Renal cortex interstitium (tissue), 11 donors: ENCODE results near the gene SEL1L3. TPM values are rescaled to one million over a fixed set of nuclear protein-coding genes. Genes with fewer than 3 reads are reported as not detected.

ENCODE experiments used
- DNase-seq, 11 donors: peaks; one replicate each; pipeline ENCODE4 v3.0.0-alpha.2; 2013; ENCODE audit warnings: low read depth in 9 of 11, low spot score in 4 of 11; ENCODE audit errors: extremely low read depth in 1 of 11
- polyA plus RNA-seq, 3 donors: library from polyadenylated mRNA; unstranded; fragments of 120-200 nt; gene quantifications; one replicate each; pipeline ENCODE4 v1.2.1, GENCODE V29; 2013; ENCODE audit not compliant: insufficient read length in 3 of 3

Gene SEL1L3
- polyA plus RNA-seq, 3 donors = 20.8 to 23.7 (median 23.2) TPM

DNA sequence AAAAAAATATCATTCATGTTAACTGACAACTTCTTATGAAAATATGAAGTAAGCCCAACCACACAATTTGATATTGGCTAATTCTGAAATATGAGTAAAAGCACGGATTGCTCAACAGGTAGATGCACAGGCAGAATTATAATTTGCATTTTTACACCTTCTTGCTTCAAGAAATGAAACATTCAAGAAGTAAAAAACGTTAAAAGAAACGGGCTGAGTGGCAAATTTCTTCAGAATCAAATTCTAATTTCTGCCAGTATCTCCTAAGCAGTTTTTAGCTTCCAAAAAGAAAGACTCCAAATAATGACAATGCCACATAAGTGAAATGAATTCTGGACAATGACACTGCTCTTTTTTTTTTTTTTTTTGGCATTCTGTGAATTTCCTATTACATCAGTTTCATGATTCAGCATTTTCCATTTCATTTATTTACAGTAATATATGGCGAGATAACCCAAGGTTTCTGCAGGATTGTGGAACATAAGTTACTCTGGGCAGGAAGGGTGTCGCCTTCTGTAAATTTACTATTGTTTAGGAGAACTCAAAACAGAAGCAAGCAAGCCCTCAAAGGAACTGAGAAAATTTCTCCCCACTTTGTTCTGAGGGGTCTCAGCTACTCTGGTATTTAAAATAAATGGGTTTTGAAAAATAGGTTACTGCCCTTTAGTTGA lies 1.4 kb downstream of the SEL1L3 start:
- no peak for DNase-seq

DNA sequence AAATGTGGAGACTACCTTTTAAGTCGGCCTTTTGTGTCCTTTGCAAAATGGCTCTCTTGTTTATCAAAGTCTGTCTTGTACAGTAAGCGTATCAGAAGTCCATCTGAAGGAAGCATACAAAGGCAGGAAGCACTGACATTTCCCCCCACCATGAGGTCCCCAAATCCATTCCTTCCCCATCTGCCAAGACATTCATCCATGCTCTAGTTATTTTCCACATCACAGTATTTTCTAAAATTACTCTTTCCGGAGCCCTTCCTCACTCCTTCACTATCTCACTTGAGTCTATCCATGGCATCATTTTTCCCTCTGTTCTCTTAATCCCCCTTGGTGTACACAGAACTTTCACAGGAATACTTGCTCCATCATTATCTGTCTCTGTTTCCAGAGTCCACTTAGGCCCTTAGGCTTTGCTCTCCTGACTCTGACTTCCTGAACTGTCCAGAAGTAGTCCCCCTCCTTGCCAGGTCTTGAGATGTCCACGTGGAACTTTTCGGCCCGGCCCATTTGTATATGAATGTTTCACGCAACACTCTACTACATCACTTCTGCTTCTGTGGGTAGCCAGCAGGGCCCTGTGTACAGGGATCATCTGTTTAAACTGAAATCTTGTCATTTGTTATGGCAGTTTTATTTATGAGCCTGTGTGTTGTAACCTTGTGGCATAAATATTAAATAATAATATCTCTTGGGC lies 2.1 kb downstream of the SEL1L3 start:
- DNase-seq = no peak

DNA sequence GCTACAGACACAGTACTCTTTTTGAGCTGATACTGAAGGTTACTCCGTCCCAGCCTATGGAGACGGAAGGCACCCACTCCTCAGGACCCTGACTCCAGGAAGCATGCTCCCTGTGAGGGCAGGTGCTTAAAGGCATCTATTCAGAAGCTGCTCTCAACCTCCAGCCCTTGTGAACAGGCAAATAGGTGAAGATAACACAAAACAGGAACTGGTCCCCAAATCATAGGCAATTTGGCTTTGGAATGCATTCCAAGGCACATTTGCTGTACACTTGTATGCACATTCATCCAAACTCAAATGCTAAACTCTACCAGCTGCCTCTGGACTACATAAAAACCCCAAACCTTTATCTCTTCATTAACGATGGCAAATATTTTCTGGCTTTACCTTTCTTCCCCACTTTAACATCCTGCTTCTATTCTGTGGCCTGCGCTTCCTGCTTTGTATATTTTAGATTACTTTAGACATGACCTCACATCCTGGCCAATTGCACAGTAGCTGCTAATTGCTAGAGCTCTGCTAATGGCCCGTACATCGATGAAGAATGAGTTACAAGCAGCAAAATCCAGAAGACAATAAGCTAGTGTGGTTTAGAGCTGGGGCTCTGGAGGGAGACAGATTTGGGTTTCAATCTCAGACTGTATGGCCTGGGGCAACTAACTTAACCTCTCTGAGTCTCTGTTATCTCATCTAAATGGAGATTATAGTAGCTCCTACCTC lies 3.2 kb downstream of the SEL1L3 start:
- DNase-seq = no peak

DNA sequence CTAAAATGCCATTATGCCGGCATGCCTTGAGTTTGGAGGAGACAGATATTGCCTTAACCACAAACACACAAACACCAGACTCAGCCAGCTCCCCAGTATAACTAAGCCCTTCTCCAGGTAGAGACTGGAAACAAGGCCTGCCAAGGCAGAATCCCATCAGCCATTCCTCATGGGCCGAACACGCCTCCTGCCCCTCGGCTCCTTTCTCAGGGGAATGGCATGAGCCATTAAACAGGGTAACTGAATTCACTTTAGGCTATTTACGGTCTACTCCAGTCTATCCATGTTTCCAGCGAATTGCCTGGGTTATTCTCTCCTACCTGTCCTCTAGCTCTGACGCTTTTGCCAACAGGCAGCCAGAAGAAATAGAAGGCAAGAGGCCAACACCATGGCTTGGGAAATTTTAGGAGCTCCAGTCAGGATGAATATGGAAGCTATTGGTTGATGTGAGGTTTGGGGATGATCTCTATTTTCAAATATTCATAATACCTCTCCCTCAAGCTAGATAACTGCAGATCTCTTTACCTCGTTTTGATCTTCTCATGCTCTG lies 4.9 kb downstream of the SEL1L3 start:
- no peak for DNase-seq

DNA sequence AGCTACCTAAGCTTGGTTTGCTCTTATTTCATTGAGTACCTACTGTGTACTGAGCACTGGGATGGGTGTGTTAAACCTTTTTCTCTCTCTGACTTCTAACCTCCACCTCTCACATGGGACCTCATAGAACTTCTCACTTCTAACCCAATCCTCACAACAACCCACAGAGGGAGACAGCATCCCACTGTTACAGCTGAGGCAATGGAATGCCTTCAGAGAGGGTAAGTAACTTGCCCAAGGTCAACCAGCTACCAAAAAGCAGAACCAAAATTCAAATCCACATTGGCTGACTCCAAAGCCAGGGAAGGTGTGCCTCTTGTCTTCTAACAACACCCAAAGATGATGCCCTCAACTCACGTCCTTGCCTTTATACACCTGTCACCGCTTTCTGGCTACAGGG lies 5.4 kb downstream of the SEL1L3 start:
- no peak for DNase-seq

DNA sequence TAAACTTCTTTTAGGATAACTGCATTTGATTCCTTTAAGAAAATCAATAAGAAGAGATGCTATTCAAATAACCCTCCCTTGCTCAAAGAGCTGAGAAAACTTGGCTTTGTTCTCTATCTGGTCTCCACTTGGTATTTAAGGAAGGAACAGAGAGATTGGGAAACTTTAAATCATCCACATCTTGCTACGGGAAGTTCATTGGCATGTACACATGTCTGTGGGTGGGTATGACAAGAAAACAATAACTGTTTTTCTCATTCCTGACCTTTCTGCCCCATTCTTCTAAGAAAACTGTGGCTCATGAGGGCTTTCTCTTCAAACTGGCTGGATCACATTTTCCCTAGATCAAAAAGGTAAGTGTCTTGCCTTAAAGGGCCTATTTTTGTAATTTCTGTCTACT lies 6.0 kb downstream of the SEL1L3 start:
- no peak for DNase-seq

DNA sequence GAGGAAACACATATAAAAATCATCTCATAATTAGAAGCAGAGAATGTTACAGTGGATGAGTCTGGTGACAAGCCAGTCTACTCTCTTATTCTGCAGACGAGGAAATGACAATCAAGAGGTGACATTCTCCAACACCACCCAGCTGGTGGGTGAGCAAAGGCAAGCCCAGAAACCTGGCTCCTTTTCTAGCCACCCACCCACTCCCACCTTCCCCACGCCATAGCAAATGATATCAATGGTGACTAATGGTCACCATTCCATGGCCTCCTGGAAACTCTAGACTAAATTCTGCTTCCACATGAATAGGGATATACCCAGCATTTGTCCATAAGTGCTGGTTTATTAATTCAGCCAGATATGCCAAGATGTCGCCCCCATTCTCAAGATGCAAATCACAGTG lies 10.7 kb downstream of the SEL1L3 start:
- DNase-seq = no peak

DNA sequence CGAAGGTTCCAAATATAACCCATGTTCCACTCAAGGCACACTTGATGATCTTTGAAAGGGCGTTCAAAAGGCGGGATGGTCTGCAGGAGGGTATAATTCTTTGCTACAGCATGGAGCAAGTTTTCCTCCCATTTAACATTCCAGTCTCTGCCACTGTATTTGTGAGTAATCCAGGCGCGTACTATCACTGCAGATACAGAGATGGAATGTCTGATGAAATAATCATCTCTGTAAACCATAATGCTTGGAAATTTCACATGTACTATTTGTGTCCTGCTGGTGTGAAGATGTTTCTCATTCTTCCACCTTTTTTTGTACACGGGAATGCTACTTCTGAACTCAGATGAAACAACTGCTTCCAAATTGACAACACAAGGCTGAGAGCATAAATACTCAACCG lies 15.5 kb downstream of the SEL1L3 start:
- DNase-seq = no peak

DNA sequence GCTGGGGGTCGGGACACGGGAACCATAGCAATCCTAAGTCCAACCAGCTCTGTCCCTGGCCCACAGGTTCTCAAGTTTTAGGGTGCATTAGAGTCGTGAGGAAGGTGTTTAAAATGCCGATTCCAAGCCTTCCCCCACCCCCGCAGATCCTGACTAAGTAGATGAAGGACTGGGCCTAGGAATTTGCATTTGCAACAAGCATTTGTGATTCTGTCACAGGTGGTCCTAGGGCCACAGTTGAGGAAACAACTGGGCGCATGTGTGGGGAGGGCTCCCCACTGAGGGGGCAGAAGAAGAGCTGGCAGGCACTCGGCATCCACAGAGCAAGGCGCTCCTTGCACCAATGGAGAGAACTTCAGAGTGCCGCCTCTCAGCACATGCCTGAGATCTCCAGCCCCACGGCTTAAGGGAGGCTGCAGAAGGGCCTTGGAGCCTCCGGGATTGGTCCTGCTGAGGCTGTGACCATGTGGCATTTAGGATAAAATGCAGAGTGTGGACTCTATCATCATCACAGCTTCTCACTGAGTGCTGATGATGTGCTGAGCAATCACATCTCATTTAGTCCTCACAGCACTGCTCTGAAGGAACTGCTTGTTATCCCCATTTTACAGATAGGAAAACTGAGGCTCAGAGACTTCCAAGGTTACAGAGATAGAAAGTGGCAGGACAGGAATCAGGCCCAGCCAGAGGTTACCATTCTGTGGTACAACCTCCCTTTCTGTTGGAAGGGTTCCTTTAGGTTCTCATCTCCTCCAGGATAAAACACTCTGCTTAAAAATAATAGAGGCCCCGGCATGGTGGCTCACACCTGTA lies 16.7 kb downstream of the SEL1L3 start:
- no peak for DNase-seq

DNA sequence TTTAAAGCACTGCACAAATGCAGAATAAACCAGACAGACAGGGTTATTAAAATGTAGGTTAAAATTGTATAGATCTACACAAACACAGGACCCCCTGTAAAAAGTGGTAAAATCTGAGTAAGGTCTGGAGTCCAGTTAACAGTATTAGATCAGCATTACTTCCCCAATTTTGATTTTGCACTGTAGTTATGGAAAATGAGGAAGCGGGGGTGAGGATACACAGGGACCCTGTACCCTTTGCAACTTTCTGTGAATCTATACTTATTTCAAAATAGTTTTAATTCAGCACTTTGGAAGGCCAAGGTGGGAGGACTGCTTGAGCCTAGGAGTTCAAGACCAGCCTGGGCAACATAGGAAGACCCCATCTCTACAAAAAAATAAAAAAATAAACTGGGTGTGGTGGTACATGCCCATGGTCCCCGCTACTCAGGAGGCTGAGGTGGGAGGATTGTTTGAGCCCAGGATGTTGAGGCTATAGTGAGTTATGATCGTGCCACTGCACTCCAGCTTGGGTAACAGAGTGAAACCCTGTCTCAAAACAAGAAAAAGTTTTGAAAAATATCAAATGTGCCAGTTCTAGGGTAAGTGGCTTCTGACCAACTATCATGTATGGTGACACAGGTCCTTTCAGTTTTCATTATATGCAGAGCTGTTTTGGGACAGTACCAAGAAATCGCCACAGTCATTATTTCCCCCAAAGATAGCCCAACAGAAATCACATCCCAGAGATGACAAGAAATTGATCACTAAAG lies 17.7 kb downstream of the SEL1L3 start:
- DNase-seq = no peak

DNA sequence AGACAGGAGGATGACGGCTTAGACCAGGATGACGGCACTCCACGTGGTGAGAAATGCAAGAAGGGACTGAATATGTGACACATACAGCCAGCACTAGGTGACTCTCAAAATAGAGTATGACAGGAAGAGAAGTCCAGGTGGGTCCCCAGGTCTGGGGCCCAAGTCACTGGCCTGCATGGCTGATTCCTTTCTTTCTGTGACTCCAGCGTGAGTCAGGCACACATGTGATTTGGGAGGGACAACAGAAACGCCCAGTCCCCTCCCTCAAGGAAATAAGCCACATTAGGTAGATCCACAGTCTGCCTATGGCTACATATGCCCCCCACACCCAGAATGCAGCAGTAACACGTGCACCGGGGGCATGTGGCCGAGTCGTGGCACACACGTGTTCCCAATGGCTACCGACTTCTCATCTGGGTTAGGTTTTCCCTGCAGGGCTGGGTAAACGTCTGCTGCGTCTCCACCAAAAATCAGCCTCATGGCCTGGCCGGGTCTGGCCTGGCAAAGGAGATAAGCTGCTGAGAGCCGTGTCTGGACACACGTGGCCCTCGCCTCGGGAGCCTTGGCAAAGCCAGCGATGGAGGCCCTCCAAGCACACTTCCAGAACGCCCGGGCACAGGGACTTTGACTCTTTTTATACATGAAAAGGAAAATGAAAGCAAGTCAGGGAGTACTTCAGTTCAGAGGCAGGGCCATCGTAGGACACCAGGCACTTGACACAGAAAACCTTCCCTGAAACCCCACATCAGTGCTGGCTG lies 19.3 kb downstream of the SEL1L3 start:
- no peak for DNase-seq

DNA sequence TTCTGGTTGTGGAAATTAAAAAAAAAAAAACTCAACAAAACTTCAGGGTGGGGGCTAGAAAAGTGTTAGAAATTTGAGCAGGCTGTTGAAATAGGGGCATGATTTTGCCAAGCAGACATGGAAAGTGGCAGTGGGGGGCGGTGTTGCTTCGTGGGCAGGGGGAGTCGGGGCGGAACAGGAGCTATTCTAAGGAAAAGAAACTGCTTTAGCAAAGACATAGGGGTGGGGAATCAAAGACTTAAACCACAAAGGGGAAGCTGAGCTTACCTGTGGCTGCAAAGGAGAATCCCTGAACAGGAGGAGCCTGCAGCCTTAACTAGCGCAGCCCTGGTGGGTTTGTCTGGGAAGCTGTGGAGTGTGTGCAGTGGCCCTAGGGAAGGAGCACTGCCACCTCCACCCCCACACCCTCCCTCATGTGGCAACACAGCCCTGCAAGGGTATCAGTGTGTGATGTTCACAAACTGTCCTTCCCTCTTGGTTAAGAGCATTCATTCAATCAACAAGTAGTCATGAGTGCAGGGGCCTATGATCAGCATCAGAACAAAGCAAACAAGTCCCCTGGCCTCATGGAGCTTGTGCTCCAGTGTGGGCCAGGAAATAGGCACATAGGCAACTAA lies 20.5 kb downstream of the SEL1L3 start:
- DNase-seq = no peak

DNA sequence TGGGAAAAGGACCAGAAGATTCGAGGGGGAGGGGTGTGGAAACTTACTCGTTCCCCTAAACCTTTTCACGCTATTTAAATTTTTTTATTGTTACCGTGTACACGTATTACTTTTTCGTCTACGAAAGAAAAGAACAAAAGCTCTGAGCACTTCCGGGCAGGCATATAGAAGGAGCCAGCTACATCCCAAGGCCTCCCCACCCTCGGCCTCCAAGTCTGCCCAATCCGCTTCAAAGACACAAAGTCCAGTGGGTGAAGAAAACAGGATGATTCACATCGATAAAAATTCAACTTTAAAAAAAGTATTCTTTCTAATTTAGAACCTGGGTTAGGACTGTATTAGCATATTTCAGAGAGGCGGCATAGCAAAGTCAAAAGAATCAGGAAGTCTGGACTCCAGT lies 23.1 kb downstream of the SEL1L3 start:
- DNase-seq = no peak

DNA sequence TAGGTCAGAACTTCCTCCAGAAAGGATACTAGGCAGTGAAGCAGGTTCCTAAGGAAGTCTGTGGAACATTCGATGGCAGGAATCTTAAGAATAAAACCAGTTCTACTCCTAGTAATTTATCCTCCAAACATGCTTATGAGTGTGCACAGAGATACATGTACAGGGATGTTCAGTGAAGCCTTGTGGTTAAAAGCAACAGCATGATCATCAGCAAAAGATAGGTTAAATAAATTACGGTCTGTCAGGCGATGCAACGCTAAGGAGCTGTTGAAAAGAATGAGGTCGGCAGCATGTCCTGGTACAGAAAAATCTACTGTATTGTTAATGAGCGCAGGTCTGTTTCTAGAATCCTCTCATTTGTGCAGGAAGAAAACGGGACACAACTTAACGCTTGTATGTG lies 23.6 kb downstream of the SEL1L3 start:
- DNase-seq = no peak

DNA sequence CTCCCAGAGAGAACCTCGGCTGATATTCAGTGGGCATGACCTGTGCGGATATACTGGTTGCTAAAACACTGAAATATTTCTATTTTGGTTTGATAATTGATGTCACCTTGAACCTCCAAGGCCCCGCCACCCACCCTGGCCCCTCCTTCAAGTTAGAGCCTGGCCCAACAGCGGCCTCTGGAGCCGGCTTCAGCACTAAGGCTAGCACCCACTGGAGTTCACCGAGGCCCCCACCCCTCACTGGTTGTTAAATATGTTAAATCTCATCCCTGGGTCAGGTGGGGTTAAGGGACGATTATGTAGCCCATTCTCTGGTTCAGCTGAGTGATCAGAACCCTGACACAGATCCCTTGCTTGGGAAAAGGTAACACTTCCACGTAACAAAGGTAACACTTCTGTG lies 24.3 kb downstream of the SEL1L3 start:
- no peak for DNase-seq

DNA sequence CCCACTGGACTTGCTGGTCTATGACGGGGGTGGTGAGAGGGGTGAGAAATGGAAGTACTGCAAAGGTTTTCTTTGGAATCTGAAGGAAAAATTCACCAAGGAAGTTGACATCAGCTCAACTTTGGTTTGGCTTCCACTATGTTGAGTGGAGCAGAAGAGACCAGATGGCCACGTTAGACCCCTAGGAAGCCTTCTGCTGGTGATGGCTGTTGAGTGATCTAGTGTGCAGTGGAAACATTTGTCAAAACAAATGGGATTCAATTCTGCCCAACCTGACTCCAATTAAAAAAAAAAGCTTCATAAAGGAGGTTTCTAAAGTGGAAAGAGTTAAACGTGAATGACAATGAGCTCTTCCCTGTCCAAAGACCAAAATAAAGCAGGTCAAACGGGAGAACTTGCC lies 25.7 kb downstream of the SEL1L3 start:
- DNase-seq = no peak

DNA sequence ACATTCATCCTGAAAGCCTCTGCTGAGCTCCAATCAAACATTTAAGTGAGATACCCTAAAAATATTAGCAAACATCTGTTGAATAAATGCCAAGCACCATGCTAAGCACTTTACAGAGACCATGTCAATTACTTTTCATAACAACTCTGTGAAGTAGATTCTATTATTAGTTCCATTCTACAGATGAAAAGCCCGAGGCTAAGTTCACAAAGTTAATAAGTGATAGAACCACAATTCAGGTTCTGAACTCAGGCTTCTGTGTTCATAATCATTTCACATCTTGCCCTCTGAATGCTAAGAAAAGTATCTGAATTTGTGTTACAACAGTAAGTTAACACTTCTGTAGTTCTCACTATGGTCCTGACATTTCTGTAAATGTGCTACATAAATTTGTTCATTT lies 27.4 kb downstream of the SEL1L3 start:
- no peak for DNase-seq
